Spleen (tissue), 11 donors: ENCODE data around the gene CGREF1. TPM values are rescaled to one million over a fixed set of nuclear protein-coding genes. Genes with fewer than 3 reads are reported as not detected.

Source experiments
- DNase-seq: peaks from one replicate; pipeline ENCODE4 v3.0.0-alpha.2; 2020
- H3K27ac ChIP-seq, 8 donors: fragments of 200-600 bp; sonication (generic) in 7 of 8; 1 replicate in 4 of 8; 2 replicates in 4 of 8; pipeline versions ENCODE4 v1.5.0 to v1.8.0; 2016 to 2021; ENCODE audit warnings: inconsistent platforms in 4 of 8, mild to moderate bottlenecking in 4 of 8, moderate library complexity in 1 of 8
- H3K27me3 ChIP-seq, 7 donors: fragments of 200-600 bp; sonication (generic) in 6 of 7; replicated peaks in 1 of 7; 1 replicate in 4 of 7; 2 replicates in 3 of 7; pipeline versions ENCODE4 v1.5.0 to v1.8.0; 2016 to 2021; ENCODE audit warnings: inconsistent platforms in 3 of 7, mild to moderate bottlenecking in 1 of 7
- H3K36me3 ChIP-seq, 6 donors: fragments of 200-600 bp; sonication (generic) in 5 of 6; 1 replicate in 4 of 6; 2 replicates in 2 of 6; pipeline versions ENCODE4 v1.5.0 to v1.8.0; 2016 to 2021; ENCODE audit warnings: inconsistent platforms in 2 of 6
- H3K4me1 ChIP-seq, 6 donors: fragments of 200-600 bp; sonication (generic) in 5 of 6; 1 replicate in 3 of 6; 2 replicates in 3 of 6; pipeline versions ENCODE4 v1.5.0 to v1.8.0; 2016 to 2021; ENCODE audit warnings: inconsistent platforms in 3 of 6
- H3K4me3 ChIP-seq, 8 donors: fragments of 200-600 bp; sonication (generic) in 7 of 8; 1 replicate in 4 of 8; 2 replicates in 4 of 8; pipeline versions ENCODE4 v1.5.0 to v1.8.0; 2016 to 2021; ENCODE audit warnings: inconsistent platforms in 4 of 8, mild to moderate bottlenecking in 4 of 8, moderate library complexity in 2 of 8
- H3K9me3 ChIP-seq, 8 donors: fragments of 200-600 bp; sonication (generic) in 7 of 8; 1 replicate in 4 of 8; 2 replicates in 4 of 8; pipeline versions ENCODE4 v1.5.0 to v1.8.0; 2016 to 2021; ENCODE audit warnings: inconsistent platforms in 4 of 8
- POLR2A ChIP-seq, 3 donors: fragments of 450-650 bp; IDR thresholded peaks; one replicate each; pipeline ENCODE4 v1.5.1; 2017; ENCODE audit warnings: antibody characterized with exemption in 3 of 3, mild to moderate bottlenecking in 1 of 3
- POLR2AphosphoS5 ChIP-seq, 3 donors: sonication (generic); formaldehyde crosslinking; IDR thresholded peaks; one replicate each; pipeline ENCODE4 v1.5.1; 2017; ENCODE audit warnings: antibody characterized with exemption in 3 of 3
- WGBS, 5 donors: extraction: QIAGEN DNeasy Blood & Tissue Kit in 3 of 5; methylation state at CpG; one replicate each; pipeline versions ENCODE4 v1.1.5 to v1.1.7; 2013 to 2018; 5-methylcytosine and 5-hydroxymethylcytosine counted together
- intact Hi-C: fragments of 100-400 bp; cut with DNase I; formaldehyde crosslinking; loops from one replicate; pipeline ENCODE4 v1.15.0; 2023; ENCODE audit warnings: low total_unique reads
- polyA plus RNA-seq, 3 donors: library from polyadenylated mRNA; stranded (reverse); fragments of 200-250 nt; gene quantifications; one replicate each; pipeline ENCODE4 v1.2.1, GENCODE V29; 2013
- total RNA-seq, 7 donors: library from RNA; depleted of rRNA in 3 of 7; stranded (reverse); fragments of >200 nt in 3 of 7; fragmentation: NEBNext Ultra II Directional in 4 of 7; extraction: Animal tissue kit (Norgen Biotek cat#: 25700) in 4 of 7; gene quantifications; one replicate each; pipeline versions ENCODE4 v1.1.0 to v1.2.1, GENCODE V29; 2016 to 2021
- TF ChIP-seq, protein P1 (sequence below), 11 experiments: fragments of 200-600 bp in 7 of 11; fragments of 450-650 bp in 4 of 11; sonication (generic) in 4 of 11; IDR thresholded peaks in 8 of 11; conservative IDR thresholded peaks in 3 of 11; 1 replicate in 7 of 11; 2 replicates in 4 of 11; pipeline versions ENCODE4 v1.4.0 to v1.8.0; 2016 to 2021; ENCODE audit warnings: antibody characterized with exemption in 11 of 11, inconsistent platforms in 4 of 11, mild to moderate bottlenecking in 1 of 11
- donor health status: healthy with polysubstance abuse.
- donor health status: DM: no; HTN: no; CAD: no; lungs with moderate emphysema.
- donor health status: DM: no; HTN: no; CAD: no.
- donor health status: Bipolar disorder and iron deficiency.
- donor health status: healthy.
- donor health status: DM: no; HTN: no; CAD: no.
- donor health status: DM: yes; HTN: yes; CAD: no.

CGREF1 gene
- total and polyA plus RNA-seq, 10 donors = 0.17 to 0.82 (median 0.46) TPM; not detected in 3

DNA sequence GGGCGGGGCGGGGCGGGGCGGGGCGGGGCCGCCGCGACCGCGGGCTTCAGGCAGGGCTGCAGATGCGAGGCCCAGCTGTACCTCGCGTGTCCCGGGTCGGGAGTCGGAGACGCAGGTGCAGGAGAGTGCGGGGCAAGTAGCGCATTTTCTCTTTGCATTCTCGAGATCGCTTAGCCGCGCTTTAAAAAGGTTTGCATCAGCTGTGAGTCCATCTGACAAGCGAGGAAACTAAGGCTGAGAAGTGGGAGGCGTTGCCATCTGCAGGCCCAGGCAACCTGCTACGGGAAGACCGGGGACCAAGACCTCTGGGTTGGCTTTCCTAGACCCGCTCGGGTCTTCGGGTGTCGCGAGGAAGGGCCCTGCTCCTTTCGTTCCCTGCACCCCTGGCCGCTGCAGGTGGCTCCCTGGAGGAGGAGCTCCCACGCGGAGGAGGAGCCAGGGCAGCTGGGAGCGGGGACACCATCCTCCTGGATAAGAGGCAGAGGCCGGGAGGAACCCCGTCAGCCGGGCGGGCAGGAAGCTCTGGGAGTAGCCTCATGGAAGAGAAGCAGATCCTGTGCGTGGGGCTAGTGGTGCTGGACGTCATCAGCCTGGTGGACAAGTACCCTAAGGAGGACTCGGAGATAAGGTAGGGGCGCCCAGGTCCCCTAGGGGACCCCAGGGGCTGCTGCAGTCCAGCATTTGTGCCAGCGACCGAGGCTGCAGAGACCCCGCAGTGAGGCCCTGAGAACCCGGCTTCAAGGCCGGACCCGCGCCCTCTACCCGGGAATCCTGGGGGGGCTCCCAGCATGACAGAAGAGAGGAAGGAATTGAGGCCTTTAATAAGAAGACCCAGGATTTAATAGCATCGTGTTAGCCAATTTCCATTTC, 32.0 kb downstream of the CGREF1 start, which contains the start of gene KHK:
TSS of gene KHK (plus strand) at position 49 of the 870 bp plus-strand sequence. CDS start at position 537, 488 bp downstream.
- peak within 1 kb of the TSS; percentile 75 to 95 (median 90) for H3K27ac ChIP-seq
- intact Hi-C loops = no loop called here

DNA sequence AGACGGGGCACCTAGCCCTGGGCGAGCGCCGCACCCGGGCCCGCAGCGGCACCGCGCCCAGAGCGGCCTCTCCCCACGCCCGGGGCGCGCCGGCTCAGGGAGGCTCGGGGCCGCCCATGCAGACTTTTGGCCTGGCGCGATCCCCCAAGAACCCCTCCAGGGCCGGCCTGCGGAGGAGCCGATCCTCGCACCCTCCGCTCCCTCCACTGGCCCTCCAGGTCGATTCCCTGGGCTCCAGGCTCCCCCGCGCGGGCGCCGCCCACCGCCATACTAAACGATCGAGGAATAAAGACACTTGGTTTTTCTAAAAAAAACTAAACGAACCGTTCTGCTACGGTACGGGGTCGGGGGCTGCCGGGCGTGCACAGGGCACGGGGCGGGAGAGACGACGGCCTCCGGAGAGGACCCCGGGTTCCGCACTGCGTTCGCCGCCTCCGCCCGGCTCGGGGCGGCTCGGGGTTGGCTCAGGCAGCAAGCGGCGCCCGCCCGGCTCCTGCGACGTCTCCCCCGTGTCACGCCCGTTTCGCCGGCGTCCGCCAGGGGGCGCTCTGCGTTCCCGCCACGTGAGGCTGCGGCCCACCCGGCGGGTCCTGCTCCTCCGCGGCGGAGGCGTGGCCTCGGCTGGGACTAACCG, 32.7 kb downstream of the CGREF1 start:
- 0 to 1% (median 0%) methylated on average over 5 to 81 of the region's 81 CpGs for WGBS, 5 donors
- peak overlapping the region; percentile 75 to 95 (median 90) for H3K27ac ChIP-seq
- peak; percentile 100 for DNase-seq
- H3K36me3 ChIP-seq = peaks cover 0 to 23% (median 0%) of the 10 kb centered on the region in 6 donors
- peak overlapping the region; percentile 47 to 91 (median 63) for H3K4me3 ChIP-seq
- H3K4me1 ChIP-seq = peaks cover 23 to 64% (median 46%) of the 10 kb centered on the region in 6 donors
- peak in 2 of 3 donors; percentile 37 to 55 for TF ChIP-seq POLR2A (IDR thresholded peaks at IDR 0.05)
- TF ChIP-seq, protein P1, sequence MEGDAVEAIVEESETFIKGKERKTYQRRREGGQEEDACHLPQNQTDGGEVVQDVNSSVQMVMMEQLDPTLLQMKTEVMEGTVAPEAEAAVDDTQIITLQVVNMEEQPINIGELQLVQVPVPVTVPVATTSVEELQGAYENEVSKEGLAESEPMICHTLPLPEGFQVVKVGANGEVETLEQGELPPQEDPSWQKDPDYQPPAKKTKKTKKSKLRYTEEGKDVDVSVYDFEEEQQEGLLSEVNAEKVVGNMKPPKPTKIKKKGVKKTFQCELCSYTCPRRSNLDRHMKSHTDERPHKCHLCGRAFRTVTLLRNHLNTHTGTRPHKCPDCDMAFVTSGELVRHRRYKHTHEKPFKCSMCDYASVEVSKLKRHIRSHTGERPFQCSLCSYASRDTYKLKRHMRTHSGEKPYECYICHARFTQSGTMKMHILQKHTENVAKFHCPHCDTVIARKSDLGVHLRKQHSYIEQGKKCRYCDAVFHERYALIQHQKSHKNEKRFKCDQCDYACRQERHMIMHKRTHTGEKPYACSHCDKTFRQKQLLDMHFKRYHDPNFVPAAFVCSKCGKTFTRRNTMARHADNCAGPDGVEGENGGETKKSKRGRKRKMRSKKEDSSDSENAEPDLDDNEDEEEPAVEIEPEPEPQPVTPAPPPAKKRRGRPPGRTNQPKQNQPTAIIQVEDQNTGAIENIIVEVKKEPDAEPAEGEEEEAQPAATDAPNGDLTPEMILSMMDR (IDR thresholded peaks at IDR 0.05 in 8 of 11, conservative IDR thresholded peaks at IDR 0.05 in 3 of 11) = peak; percentile 84 to 99 (median 97)
- TF ChIP-seq POLR2AphosphoS5 (IDR thresholded peaks at IDR 0.05) = peak; percentile 84 to 91 (median 91)
- intact Hi-C loops = no loop called here
- H3K27me3 ChIP-seq = no peaks in the 10 kb centered on the region
- no peaks in the 10 kb centered on the region for H3K9me3 ChIP-seq

More for the DNA sequence above, 32.0 kb downstream of the CGREF1 start, which contains the start of gene KHK:
- Histone ChIP-seq H3K4me1 (peaks cover 16 to 56% (median 39%) of the 10 kb centered on the region in 6 donors), H3K27me3 (no peaks in the 10 kb centered on the region), H3K9me3 (no peaks in the 10 kb centered on the region), H3K36me3 (peaks cover 0 to 23% (median 0%) of the 10 kb centered on the region in 6 donors), H3K4me3 (peak within 1 kb of the TSS; percentile 47 to 91 (median 63))
- peak; percentile 92 for DNase-seq
- 10 to 19% (median 14%) methylated on average over 36 to 54 of the region's 54 CpGs for WGBS, 5 donors
- TF ChIP-seq, protein P1 (IDR thresholded peaks at IDR 0.05 in 8 of 11, conservative IDR thresholded peaks at IDR 0.05 in 3 of 11) = peak in 6 of 11 experiments; percentile 3 to 57 (median 26)
- TF ChIP-seq POLR2AphosphoS5 (IDR thresholded peaks at IDR 0.05) (peak in 2 of 3 donors; percentile 1 to 8), POLR2A (IDR thresholded peaks at IDR 0.05) (no peak)

DNA sequence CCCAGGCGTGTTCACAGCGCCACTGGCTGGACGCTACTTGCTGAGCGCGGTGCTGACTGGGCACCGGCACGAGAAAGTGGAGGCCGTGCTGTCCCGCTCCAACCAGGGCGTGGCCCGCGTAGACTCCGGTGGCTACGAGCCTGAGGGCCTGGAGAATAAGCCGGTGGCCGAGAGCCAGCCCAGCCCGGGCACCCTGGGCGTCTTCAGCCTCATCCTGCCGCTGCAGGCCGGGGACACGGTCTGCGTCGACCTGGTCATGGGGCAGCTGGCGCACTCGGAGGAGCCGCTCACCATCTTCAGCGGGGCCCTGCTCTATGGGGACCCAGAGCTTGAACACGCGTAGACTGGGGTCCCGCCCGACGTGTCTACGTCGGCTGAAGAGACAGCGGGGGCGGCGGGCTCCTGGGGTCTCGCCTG, 33.2 kb downstream of the CGREF1 start:
- intact Hi-C loops = no loop called here
- DNase-seq = peak; percentile 91
- Histone ChIP-seq H3K27ac (peak overlapping the region; percentile 75 to 95 (median 90)), H3K4me3 (peak overlapping the region; percentile 47 to 91 (median 63)), H3K36me3 (peaks cover 0 to 23% (median 0%) of the 10 kb centered on the region in 6 donors), H3K9me3 (no peaks in the 10 kb centered on the region), H3K27me3 (no peaks in the 10 kb centered on the region), H3K4me1 (peaks cover 23 to 69% (median 51%) of the 10 kb centered on the region in 6 donors)
- WGBS, 5 donors = 2 to 15% (median 4%) methylated on average over 7 to 38 of the region's 38 CpGs
- TF ChIP-seq, protein P1 (IDR thresholded peaks at IDR 0.05 in 8 of 11, conservative IDR thresholded peaks at IDR 0.05 in 3 of 11) = peak in 5 of 11 experiments; percentile 7 to 35 (median 14)
- peak; percentile 65 to 81 (median 77) for TF ChIP-seq POLR2AphosphoS5 (IDR thresholded peaks at IDR 0.05)
- TF ChIP-seq POLR2A (IDR thresholded peaks at IDR 0.05) = no peak
